A549 (cell line): Measurements from ENCODE around the gene TAF1B. TPM values are rescaled to one million over a fixed set of nuclear protein-coding genes. Genes with fewer than 3 reads are reported as not detected.
A peak's percentile ranks its signal among the peaks of the same experiment; 100 is the strongest.

Source experiments
- ATAC-seq, 2 experiments: fragments of 200-7000 bp in 1 of 2; fragments of >200 bp in 1 of 2; cut with Nextera tagmentation in 1 of 2; cut with Tn5 transposase in 1 of 2; 3 replicates each; pipeline versions ENCODE4 v1.8.0 to v1.9.1; 2018 to 2020; ENCODE audit warnings: mild to moderate bottlenecking in 1 of 2, moderate library complexity in 1 of 2
- CTCF ChIA-PET: fragments of 300-600 bp; sonication (Branson Sonifier 250); formaldehyde crosslinking; extraction: SDS; loops from one replicate; lab custom pipeline; 2021; ENCODE audit warnings: antibody characterized with exemption, inconsistent platforms; lab: Yijun Ruan, JAX
- POLR2A ChIA-PET: fragments of 350-600 bp; formaldehyde crosslinking; extraction: SDS; loops from one replicate; lab custom pipeline; 2021; ENCODE audit warnings: antibody characterized with exemption, inconsistent platforms; lab: Yijun Ruan, JAX
- DNase-seq, 2 experiments: peaks; one replicate each; pipeline versions ENCODE4 v3.0.0 to v3.0.0-alpha.2; 2011 to 2016; ENCODE audit warnings: low read depth in 1 of 2, low spot score in 1 of 2
- FAIRE-seq: peaks from 2 replicates; lab custom pipeline; 2011; peaks lifted over from hg19 to GRCh38; lab: Jason Lieb, UNC
- H3K27ac ChIP-seq, 2 experiments: fragments of >200 bp; sonication (Bioruptor Twin); formaldehyde crosslinking; 3 replicates each; pipeline ENCODE4 v1.5.1; 2016 to 2017
- H3K4me1 ChIP-seq: fragments of >200 bp; sonication (Bioruptor Twin); formaldehyde crosslinking; 3 replicates; pipeline ENCODE4 v1.6.1; 2016
- H3K4me2 ChIP-seq: fragments of >200 bp; sonication (Bioruptor Twin); formaldehyde crosslinking; 3 replicates; pipeline ENCODE4 v1.6.1; 2016
- H3K4me3 ChIP-seq: fragments of >200 bp; sonication (Bioruptor Twin); formaldehyde crosslinking; 3 replicates; pipeline ENCODE4 v1.5.1; 2016
- H3K9me3 ChIP-seq: fragments of >200 bp; sonication (Bioruptor Twin); formaldehyde crosslinking; 3 replicates; pipeline ENCODE4 v1.6.1; 2016
- BHLHE40 ChIP-seq: IDR thresholded peaks from 2 replicates; pipeline ENCODE4 v1.6.1; 2012; ENCODE audit warnings: low read depth, low read length, inconsistent platforms
- CBX8 ChIP-seq: fragments of 200-600 bp; sonication (generic); IDR thresholded peaks from 2 replicates; pipeline ENCODE4 v1.6.1; 2016
- CEBPB ChIP-seq, 2 experiments: fragments of >200 bp in 1 of 2; sonication (Bioruptor Twin) in 1 of 2; formaldehyde crosslinking in 1 of 2; IDR thresholded peaks; 2 replicates each; pipeline ENCODE4 v1.6.1; 2012 to 2016
- CHD4 ChIP-seq: fragments of 200-600 bp; sonication (generic); IDR thresholded peaks from 2 replicates; pipeline ENCODE4 v1.6.1; 2016; ENCODE audit warnings: antibody characterized with exemption, mild to moderate bottlenecking, borderline replicate concordance
- CTCF ChIP-seq: fragments of >200 bp; sonication (Bioruptor Twin); formaldehyde crosslinking; IDR thresholded peaks from 3 replicates; pipeline ENCODE4 v1.5.1; 2016
- E2F6 ChIP-seq: IDR thresholded peaks from 2 replicates; pipeline ENCODE4 v1.6.1; 2012; ENCODE audit warnings: low read depth, borderline replicate concordance
- EHMT2 ChIP-seq: fragments of 200-600 bp; sonication (generic); IDR thresholded peaks from 2 replicates; pipeline ENCODE4 v1.6.1; 2016; ENCODE audit warnings: antibody characterized with exemption, low read depth, mild to moderate bottlenecking, moderate library complexity
- HDAC2 ChIP-seq: fragments of 200-600 bp; sonication (generic); IDR thresholded peaks from 2 replicates; pipeline ENCODE4 v1.6.1; 2016
- HEYL ChIP-seq: fragments of 250-450 bp; sonication (Bioruptor Pico); IDR thresholded peaks from 2 replicates; pipeline ENCODE4 v1.8.0; 2021; ENCODE audit warnings: mild to moderate bottlenecking, moderate library complexity
- HMGXB4 ChIP-seq: fragments of 250-450 bp; sonication (Bioruptor Pico); IDR thresholded peaks from 2 replicates; pipeline ENCODE4 v1.5.0; 2021; ENCODE audit warnings: mild to moderate bottlenecking, moderate library complexity, borderline replicate concordance
- HOXA7 ChIP-seq: fragments of 250-450 bp; sonication (Bioruptor Pico); IDR thresholded peaks from 2 replicates; pipeline ENCODE4 v1.5.0; 2020; ENCODE audit warnings: mild to moderate bottlenecking, moderate library complexity
- HOXB13 ChIP-seq: fragments of 250-450 bp; sonication (Bioruptor Pico); IDR thresholded peaks from 2 replicates; pipeline ENCODE4 v1.5.0; 2020; ENCODE audit warnings: low read depth, mild to moderate bottlenecking, moderate library complexity
- HOXB5 ChIP-seq: fragments of 250-450 bp; sonication (Bioruptor Pico); IDR thresholded peaks from 2 replicates; pipeline ENCODE4 v1.5.0; 2020; ENCODE audit warnings: mild to moderate bottlenecking, moderate library complexity
- JUN ChIP-seq, 2 experiments: fragments of >200 bp; sonication (Bioruptor Twin); formaldehyde crosslinking; IDR thresholded peaks; 2 replicates in 1 of 2; 3 replicates in 1 of 2; pipeline ENCODE4 v1.6.1; 2016 to 2017
- KDM1A ChIP-seq: fragments of 200-600 bp; sonication (generic); IDR thresholded peaks from 2 replicates; pipeline ENCODE4 v1.6.1; 2016; ENCODE audit warnings: low read depth, mild to moderate bottlenecking
- KDM5A ChIP-seq: fragments of 200-600 bp; sonication (generic); IDR thresholded peaks from 2 replicates; pipeline ENCODE4 v1.6.1; 2016; ENCODE audit warnings: antibody characterized with exemption, mild to moderate bottlenecking
- MAFK ChIP-seq: fragments of 450-650 bp; IDR thresholded peaks from 2 replicates; pipeline ENCODE4 v1.6.1; 2014; ENCODE audit not compliant: partially characterized antibody
- MAZ ChIP-seq: fragments of 150-350 bp; IDR thresholded peaks from 2 replicates; pipeline ENCODE4 v1.6.1; 2014; ENCODE audit warnings: antibody characterized with exemption, low read depth, low read length, borderline replicate concordance
- NPAS2 ChIP-seq: fragments of 250-450 bp; sonication (Bioruptor Pico); IDR thresholded peaks from 2 replicates; pipeline ENCODE4 v1.8.0; 2022; ENCODE audit warnings: mild to moderate bottlenecking, moderate library complexity, borderline replicate concordance
- NR3C1 ChIP-seq: fragments of >200 bp; sonication (Bioruptor Twin); formaldehyde crosslinking; IDR thresholded peaks from 3 replicates; pipeline ENCODE4 v1.6.1; 2017
- POLR2AphosphoS2 ChIP-seq: conservative IDR thresholded peaks from 2 replicates; pipeline ENCODE4 v1.6.1; 2012; ENCODE audit warnings: low read length, improper control_type of control experiment, inconsistent platforms
- RAD21 ChIP-seq, 2 experiments: fragments of >200 bp in 1 of 2; sonication (Bioruptor Twin) in 1 of 2; formaldehyde crosslinking in 1 of 2; IDR thresholded peaks in 1 of 2; conservative IDR thresholded peaks in 1 of 2; 2 replicates in 1 of 2; 3 replicates in 1 of 2; pipeline ENCODE4 v1.6.1; 2012 to 2018; ENCODE audit warnings: inconsistent platforms in 1 of 2
- RCOR1 ChIP-seq: fragments of 150-350 bp; IDR thresholded peaks from 2 replicates; pipeline ENCODE4 v1.6.1; 2014; ENCODE audit warnings: antibody characterized with exemption, low read length, low read depth
- RNF2 ChIP-seq: fragments of 200-600 bp; sonication (generic); IDR thresholded peaks from 2 replicates; pipeline ENCODE4 v1.6.1; 2016; ENCODE audit warnings: low read depth, mild to moderate bottlenecking, antibody characterized with exemption, moderate library complexity, borderline replicate concordance
- ZC3H11A ChIP-seq: fragments of 450-650 bp; IDR thresholded peaks from 2 replicates; pipeline ENCODE4 v1.6.1; 2014; ENCODE audit warnings: antibody characterized with exemption, mild to moderate bottlenecking
- ZSCAN20 ChIP-seq: fragments of 250-450 bp; sonication (Bioruptor Pico); IDR thresholded peaks from 2 replicates; pipeline ENCODE4 v1.8.0; 2022; ENCODE audit warnings: mild to moderate bottlenecking, moderate library complexity
- WGBS: methylation state at CpG from one replicate; pipeline ENCODE4 v1.1.6; 2017; ENCODE audit errors: missing lambda C conversion rate; 5-methylcytosine and 5-hydroxymethylcytosine counted together
- polyA plus RNA-seq, 4 experiments: library from polyadenylated mRNA; depleted of rRNA in 3 of 4; stranded (reverse); fragments of >200 nt; fragmentation: RNase III in 1 of 4; extraction: RNeasy Plus Mini Kit Qiagen cat#74134 plus additional on column Dnase treatment in 1 of 4; gene quantifications; 2 replicates in 3 of 4; 3 replicates in 1 of 4; pipeline ENCODE4 v1.2.3, GENCODE V29; 2011 to 2017

Gene TAF1B
- polyA plus RNA-seq, 2 of the 4 experiments (the other 2 are of a cell fraction): 40.6 to 51.7 TPM

DNA sequence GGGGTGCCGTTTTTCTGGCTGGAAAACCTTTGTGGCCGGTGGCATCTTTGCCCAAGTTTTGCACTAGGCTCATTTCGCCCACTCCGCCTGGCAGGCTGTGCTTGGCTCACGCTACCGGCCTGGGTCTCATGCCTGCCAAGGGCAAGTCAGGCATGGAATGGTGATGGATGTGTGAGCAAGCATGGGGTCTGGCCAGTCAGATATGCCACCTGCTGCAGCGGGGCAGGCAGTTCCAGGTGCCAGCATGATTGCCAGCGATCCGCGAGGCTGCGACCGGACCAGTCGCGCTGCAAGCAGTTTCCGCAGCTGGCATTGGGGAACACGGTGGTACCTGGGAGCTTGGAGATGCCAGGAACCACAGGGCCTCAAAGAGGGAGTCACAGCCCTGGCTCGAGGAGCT lies 40.6 kb downstream of the TAF1B start:
- Histone ChIP-seq H3K4me2 (no peak overlapping the region), H3K4me3 (no peak overlapping the region), H3K4me1 (no peaks in the 10 kb centered on the region), H3K9me3 (peaks cover 9% of the 10 kb centered on the region), H3K27ac (no peak overlapping the region)
- DNase-seq (no peak), ATAC-seq (no peak; a peak in 1 of 6 replicates), FAIRE-seq (no peak)
- 93% methylated on average over 17 of the region's 17 CpGs for WGBS
- TF ChIP-seq BHLHE40 (no peak), ZC3H11A (no peak), HOXB5 (CRISPR knock-in tag) (no peak), RAD21 (conservative IDR thresholded peaks at IDR 0.05 in 1 of 2, IDR thresholded peaks at IDR 0.05 in 1 of 2) (no peak), CEBPB (IDR thresholded peaks at IDR 0.05) (no peak), NR3C1 (no peak), ZSCAN20 (no peak), MAZ (no peak), KDM1A (no peak), EHMT2 (no peak), MAFK (no peak), HMGXB4 (CRISPR knock-in tag) (no peak), E2F6 (no peak), RNF2 (no peak), JUN (IDR thresholded peaks at IDR 0.05) (no peak)
- CTCF ChIA-PET: interaction anchor here (1.9 to 3.6 kb wide), 3 partner anchors 11 to 85 kb away, joined by 4 to 11 read pairs (median 9); no protein-coding TSS in a partner anchor
- POLR2A ChIA-PET: interaction anchor here (1.3 kb wide), 1 partner anchor 41 kb away, joined by 3 read pairs; the partner anchor contains the start of gene TAF1B

- no peak overlapping the region for H3K4me2 ChIP-seq
- H3K9me3 ChIP-seq: peaks cover 9% of the 10 kb centered on the region
- CTCF ChIA-PET: interaction anchor here (0.8 to 3.6 kb wide), 5 partner anchors 11 to 164 kb away, joined by 3 to 11 read pairs (median 4); no protein-coding TSS in a partner anchor
- H3K4me1 ChIP-seq: no peaks in the 10 kb centered on the region
- POLR2A ChIA-PET: interaction anchor here (1.3 kb wide), 1 partner anchor 41 kb away, joined by 3 read pairs; the partner anchor contains the start of gene TAF1B
- no peak overlapping the region for H3K27ac ChIP-seq
- ATAC-seq: peak; percentile 19 to 47; a peak in 3 of 6 replicates
- no peak for DNase-seq
- no peak for TF ChIP-seq POLR2AphosphoS2
- no peak overlapping the region for H3K4me3 ChIP-seq
- FAIRE-seq: no peak
- WGBS: 95% methylated on average over 6 of the region's 6 CpGs
Observed at GRCh38 chr2:9884436-9884835, 41.2 kb downstream of the TAF1B start.

- H3K27ac ChIP-seq: no peak overlapping the region
- DNase-seq: no peak
- H3K9me3 ChIP-seq: peaks cover 9% of the 10 kb centered on the region
- 77% methylated on average over 4 of the region's 4 CpGs for WGBS
- no peaks in the 10 kb centered on the region for H3K4me1 ChIP-seq
- no peak for TF ChIP-seq HEYL (CRISPR knock-in tag)
- TF ChIP-seq CBX8: no peak
- TF ChIP-seq KDM5A: no peak
- no peak for TF ChIP-seq MAZ
- no peak for TF ChIP-seq HOXB5 (CRISPR knock-in tag)
- TF ChIP-seq ZSCAN20: no peak
- TF ChIP-seq NPAS2: no peak
- no peak for TF ChIP-seq RCOR1
- TF ChIP-seq HMGXB4 (CRISPR knock-in tag): no peak
- no peak for TF ChIP-seq HOXB13 (CRISPR knock-in tag)
- no peak for TF ChIP-seq HDAC2
- no peak for TF ChIP-seq RNF2
- no peak for TF ChIP-seq HOXA7
- TF ChIP-seq CTCF: no peak
- TF ChIP-seq CHD4: no peak
- TF ChIP-seq, all 56 proteins: peak for 0
- CTCF ChIA-PET: interaction anchor here (0.8 to 3.6 kb wide), 7 partner anchors 12 to 212 kb away, joined by 3 to 11 read pairs (median 4); no protein-coding TSS in a partner anchor
- FAIRE-seq: no peak
- no peak overlapping the region for H3K4me2 ChIP-seq
- no peak overlapping the region for H3K4me3 ChIP-seq
- POLR2A ChIA-PET: interaction anchor here (1.3 kb wide), 1 partner anchor 42 kb away, joined by 3 read pairs; the partner anchor contains the start of gene TAF1B
- ATAC-seq: 0 out of 6 replicates have a peak, but pooled peaks of 1 of the 2 experiments have one; percentile 24
Observed at GRCh38 chr2:9885036-9885684, 41.9 kb downstream of the TAF1B start.
